ENCODE measurements around the gene ZDHHC21. TPM values are rescaled to one million over a fixed set of nuclear protein-coding genes. Genes with fewer than 3 reads are reported as not detected.

Gene ZDHHC21
- total and polyA plus RNA-seq, 9 of the 15 experiments (the other 6 are each of a cell fraction or from before 2014, with no cell fraction given): 0.10 to 1.9 (median 1.00) TPM

DNA sequence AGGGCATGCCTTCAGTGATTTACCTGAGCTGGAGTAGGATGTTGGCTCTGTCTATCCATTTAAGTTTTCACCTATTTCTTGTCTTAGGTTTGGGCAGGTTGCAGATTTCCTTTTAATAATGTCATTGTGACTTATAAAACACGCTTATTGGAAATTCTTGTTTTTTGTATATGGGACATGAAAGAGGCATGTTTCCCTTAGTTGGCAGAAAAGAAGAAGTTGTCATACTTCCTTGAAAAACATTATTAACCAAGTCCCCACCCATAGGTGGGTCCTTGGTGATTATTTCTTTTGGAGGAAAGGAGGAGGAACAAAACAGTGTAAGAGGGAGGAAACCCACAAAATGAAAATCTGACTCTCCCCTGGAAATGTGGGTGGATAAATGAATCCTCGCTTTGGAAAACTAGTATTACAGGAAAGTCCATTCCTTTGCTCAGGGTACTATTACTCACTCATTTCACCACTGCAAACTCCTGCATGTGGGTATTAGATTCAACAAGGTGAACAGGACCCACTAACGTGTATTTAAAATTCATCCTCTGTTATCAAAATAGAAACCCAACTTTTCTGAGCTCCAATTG lies 20.0 kb upstream of the ZDHHC21 start:
- no peaks in the 10 kb centered on the region for H3K27me3 ChIP-seq (ENCODE audit: control insufficient read depth in 2 of 2, insufficient read depth in 2 of 2, low read length in 2 of 2)
- no peak overlapping the region for H2AFZ ChIP-seq (ENCODE audit: low read depth, low read length)
- no peak overlapping the region for H3K27ac ChIP-seq (ENCODE audit: extremely low read depth, low read depth, low read length)
- TF ChIP-seq, protein P1, sequence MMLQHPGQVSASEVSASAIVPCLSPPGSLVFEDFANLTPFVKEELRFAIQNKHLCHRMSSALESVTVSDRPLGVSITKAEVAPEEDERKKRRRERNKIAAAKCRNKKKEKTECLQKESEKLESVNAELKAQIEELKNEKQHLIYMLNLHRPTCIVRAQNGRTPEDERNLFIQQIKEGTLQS (IDR thresholded peaks at IDR 0.05): no peak
- TF ChIP-seq, protein P1 (CRISPR knock-in tag; conservative IDR thresholded peaks at IDR 0.05): no peak
- TF ChIP-seq ZNF695 (CRISPR knock-in tag; IDR thresholded peaks at IDR 0.05): no peak
- TF ChIP-seq ZNF316 (IDR thresholded peaks at IDR 0.05): 0 out of 2 replicates have a peak, but pooled peaks have one; percentile 8
- no peaks in the 10 kb centered on the region for H3K9me1 ChIP-seq (ENCODE audit: control insufficient read depth, insufficient read depth, low read length)
- H3K4me2 ChIP-seq (ENCODE audit: insufficient read depth, low read length): no peak overlapping the region
- no peak for FAIRE-seq
- intact Hi-C loops (cut with micrococcal nuclease) (no loop called here), in situ Hi-C loops (cut with MboI) (no loop called here)
- H3K4me3 ChIP-seq: no peak overlapping the region
- H4K20me1 ChIP-seq (replicated peaks; ENCODE audit: control insufficient read depth, insufficient read depth, low read length): no peaks in the 10 kb centered on the region
- H3K9me3 ChIP-seq (replicated peaks; ENCODE audit: control insufficient read depth, insufficient read depth, low read depth, low read length): no peaks in the 10 kb centered on the region
- POLR2A ChIA-PET: interaction anchor here (0.6 kb wide), 1 partner anchor 94 kb away, joined by 3 read pairs; no protein-coding TSS in a partner anchor
- no peaks in the 10 kb centered on the region for H3K79me2 ChIP-seq (ENCODE audit: control insufficient read depth, insufficient read depth, low read length)
- ATAC-seq: no peak
- no peaks in the 10 kb centered on the region for H3K4me1 ChIP-seq (replicated peaks in 1 of 2; ENCODE audit: control insufficient read depth in 2 of 2, insufficient read depth in 2 of 2, low read length in 2 of 2)
- WGBS (ENCODE audit: insufficient coverage, low coverage, missing lambda C conversion rate): 0% methylated on average over 2 of the region's 3 CpGs
- CTCF ChIA-PET (ENCODE audit: low intra/inter-chr PET ratio): no interaction called here
- no peak for DNase-seq (ENCODE audit: extremely low read depth in 1 of 4, low spot score in 3 of 4)
- H3K9ac ChIP-seq (ENCODE audit: insufficient read depth in 1 of 2, low read depth in 2 of 2, low read length in 2 of 2): no peak overlapping the region
- no TSS peak for BruUV-seq (replicated peaks)
- H3K36me3 ChIP-seq (ENCODE audit: control insufficient read depth, insufficient read depth, low read length): no peaks in the 10 kb centered on the region

DNA sequence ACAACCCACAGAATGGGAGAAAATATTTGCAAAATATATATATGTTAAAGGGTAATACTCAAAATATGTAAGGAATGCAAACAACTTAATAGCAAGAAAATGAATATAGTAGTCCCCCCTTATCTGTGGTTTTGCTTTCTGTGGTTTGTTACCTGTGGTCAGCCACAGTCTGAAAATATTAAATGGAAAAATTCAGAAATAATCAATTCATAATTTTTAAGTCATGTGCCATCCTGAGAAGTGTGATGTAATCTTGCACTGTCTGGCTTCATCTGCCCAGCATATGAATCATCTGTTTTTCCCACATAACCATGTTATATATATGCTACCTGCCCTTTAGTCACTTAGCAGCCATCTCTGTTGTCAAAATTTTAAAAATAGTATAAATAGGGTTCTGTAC lies 17.6 kb upstream of the ZDHHC21 start:
- Histone ChIP-seq H3K9me1 (ENCODE audit: control insufficient read depth, insufficient read depth, low read length) (no peaks in the 10 kb centered on the region), H3K27ac (ENCODE audit: extremely low read depth, low read depth, low read length) (no peak overlapping the region), H3K4me1 (replicated peaks in 1 of 2; ENCODE audit: control insufficient read depth in 2 of 2, insufficient read depth in 2 of 2, low read length in 2 of 2) (no peaks in the 10 kb centered on the region), H3K9me3 (replicated peaks; ENCODE audit: control insufficient read depth, insufficient read depth, low read depth, low read length) (no peaks in the 10 kb centered on the region), H3K36me3 (ENCODE audit: control insufficient read depth, insufficient read depth, low read length) (no peaks in the 10 kb centered on the region), H3K4me2 (ENCODE audit: insufficient read depth, low read length) (no peak overlapping the region), H4K20me1 (replicated peaks; ENCODE audit: control insufficient read depth, insufficient read depth, low read length) (no peaks in the 10 kb centered on the region), H3K79me2 (ENCODE audit: control insufficient read depth, insufficient read depth, low read length) (no peaks in the 10 kb centered on the region), H3K4me3 (no peak overlapping the region), H3K9ac (ENCODE audit: insufficient read depth in 1 of 2, low read depth in 2 of 2, low read length in 2 of 2) (no peak overlapping the region), H2AFZ (ENCODE audit: low read depth, low read length) (no peak overlapping the region), H3K27me3 (ENCODE audit: control insufficient read depth in 2 of 2, insufficient read depth in 2 of 2, low read length in 2 of 2) (no peaks in the 10 kb centered on the region)
- no TSS peak for BruUV-seq (replicated peaks)
- in situ Hi-C loops (cut with MboI) (no loop called here), intact Hi-C loops (cut with micrococcal nuclease) (no loop called here)
- DNase-seq (ENCODE audit: extremely low read depth in 1 of 4, low spot score in 3 of 4): no peak
- CTCF ChIA-PET (ENCODE audit: low intra/inter-chr PET ratio): no interaction called here
- POLR2A ChIA-PET: no interaction called here
- ATAC-seq: no peak
- FAIRE-seq: no peak
- TF ChIP-seq, protein P2, sequence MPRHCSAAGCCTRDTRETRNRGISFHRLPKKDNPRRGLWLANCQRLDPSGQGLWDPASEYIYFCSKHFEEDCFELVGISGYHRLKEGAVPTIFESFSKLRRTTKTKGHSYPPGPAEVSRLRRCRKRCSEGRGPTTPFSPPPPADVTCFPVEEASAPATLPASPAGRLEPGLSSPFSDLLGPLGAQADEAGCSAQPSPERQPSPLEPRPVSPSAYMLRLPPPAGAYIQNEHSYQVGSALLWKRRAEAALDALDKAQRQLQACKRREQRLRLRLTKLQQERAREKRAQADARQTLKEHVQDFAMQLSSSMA (CRISPR knock-in tag; IDR thresholded peaks at IDR 0.05): no peak
- TF ChIP-seq RUNX1 (IDR thresholded peaks at IDR 0.05; ENCODE audit: low read depth) (no peak), FOXP1 (CRISPR knock-in tag; IDR thresholded peaks at IDR 0.05) (no peak), CBX1 (IDR thresholded peaks at IDR 0.05; ENCODE audit: low read depth) (no peak), NFYB (IDR thresholded peaks at IDR 0.05; ENCODE audit: extremely low read depth, insufficient read length) (no peak)
- TF ChIP-seq, protein P3, sequence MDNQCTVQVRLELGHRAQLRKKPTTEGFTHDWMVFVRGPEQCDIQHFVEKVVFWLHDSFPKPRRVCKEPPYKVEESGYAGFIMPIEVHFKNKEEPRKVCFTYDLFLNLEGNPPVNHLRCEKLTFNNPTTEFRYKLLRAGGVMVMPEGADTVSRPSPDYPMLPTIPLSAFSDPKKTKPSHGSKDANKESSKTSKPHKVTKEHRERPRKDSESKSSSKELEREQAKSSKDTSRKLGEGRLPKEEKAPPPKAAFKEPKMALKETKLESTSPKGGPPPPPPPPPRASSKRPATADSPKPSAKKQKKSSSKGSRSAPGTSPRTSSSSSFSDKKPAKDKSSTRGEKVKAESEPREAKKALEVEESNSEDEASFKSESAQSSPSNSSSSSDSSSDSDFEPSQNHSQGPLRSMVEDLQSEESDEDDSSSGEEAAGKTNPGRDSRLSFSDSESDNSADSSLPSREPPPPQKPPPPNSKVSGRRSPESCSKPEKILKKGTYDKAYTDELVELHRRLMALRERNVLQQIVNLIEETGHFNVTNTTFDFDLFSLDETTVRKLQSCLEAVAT (IDR thresholded peaks at IDR 0.05): no peak
- TF ChIP-seq, protein P4, sequence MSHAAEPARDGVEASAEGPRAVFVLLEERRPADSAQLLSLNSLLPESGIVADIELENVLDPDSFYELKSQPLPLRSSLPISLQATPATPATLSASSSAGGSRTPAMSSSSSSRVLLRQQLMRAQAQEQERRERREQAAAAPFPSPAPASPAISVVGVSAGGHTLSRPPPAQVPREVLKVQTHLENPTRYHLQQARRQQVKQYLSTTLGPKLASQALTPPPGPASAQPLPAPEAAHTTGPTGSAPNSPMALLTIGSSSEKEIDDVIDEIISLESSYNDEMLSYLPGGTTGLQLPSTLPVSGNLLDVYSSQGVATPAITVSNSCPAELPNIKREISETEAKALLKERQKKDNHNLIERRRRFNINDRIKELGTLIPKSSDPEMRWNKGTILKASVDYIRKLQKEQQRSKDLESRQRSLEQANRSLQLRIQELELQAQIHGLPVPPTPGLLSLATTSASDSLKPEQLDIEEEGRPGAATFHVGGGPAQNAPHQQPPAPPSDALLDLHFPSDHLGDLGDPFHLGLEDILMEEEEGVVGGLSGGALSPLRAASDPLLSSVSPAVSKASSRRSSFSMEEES (CRISPR knock-in tag; IDR thresholded peaks at IDR 0.05): no peak

All from K562 (cell line).